WTC11 (cell line): ENCODE data around the gene SKAP1. TPM values are rescaled to one million over a fixed set of nuclear protein-coding genes. Genes with fewer than 3 reads are reported as not detected.

ENCODE experiments used
- ATAC-seq: fragments of 200-7000 bp; cut with Tn5 transposase; 2 replicates; pipeline ENCODE4 v1.10.0; 2021; ENCODE audit warnings: mild to moderate bottlenecking, moderate library complexity
- CTCF ChIA-PET: fragments of 300-600 bp; sonication (Branson Sonifier 250); formaldehyde crosslinking; loops from one replicate; lab custom pipeline; 2021; ENCODE audit warnings: antibody characterized with exemption; lab: Charles Lee
- POLR2A ChIA-PET: fragments of 350-600 bp; sonication (Branson Sonifier 250); formaldehyde crosslinking; loops from one replicate; lab custom pipeline; 2021; ENCODE audit warnings: antibody characterized with exemption; lab: Charles Lee
- DNase-seq: peaks from one replicate; pipeline ENCODE4 v3.0.0; 2021; ENCODE audit warnings: low spot score
- H3K27ac Mint-ChIP-seq: 2 replicates; pipeline ENCODE4 v1.8.0; 2021; ENCODE audit warnings: mixed read lengths
- H3K27me3 Mint-ChIP-seq: 2 replicates; pipeline ENCODE4 v1.8.0; 2021; ENCODE audit warnings: low read depth, mild to moderate bottlenecking, moderate library complexity, mixed read lengths
- H3K36me3 Mint-ChIP-seq: 2 replicates; pipeline ENCODE4 v1.8.0; 2021; ENCODE audit warnings: mixed read lengths
- H3K4me1 Mint-ChIP-seq: 2 replicates; pipeline ENCODE4 v1.8.0; 2022; ENCODE audit warnings: mixed read lengths
- H3K4me3 Mint-ChIP-seq: 2 replicates; pipeline ENCODE4 v1.8.0; 2021; ENCODE audit warnings: mild to moderate bottlenecking, moderate library complexity, mixed read lengths
- H3K9me3 Mint-ChIP-seq: 2 replicates; pipeline ENCODE4 v1.8.0; 2021; ENCODE audit warnings: mixed read lengths
- ESRRA ChIP-seq: sonication (generic); formaldehyde crosslinking; IDR thresholded peaks from 2 replicates; pipeline ENCODE4 v1.8.1; 2022; ENCODE audit warnings: mild to moderate bottlenecking, missing genetic modification reagents, borderline replicate concordance
- FOXK1 ChIP-seq: sonication (generic); formaldehyde crosslinking; IDR thresholded peaks from 2 replicates; pipeline ENCODE4 v1.8.0; 2022; ENCODE audit warnings: mild to moderate bottlenecking, moderate library complexity, missing genetic modification reagents
- GABPB1 ChIP-seq: sonication (generic); formaldehyde crosslinking; IDR thresholded peaks from 2 replicates; pipeline ENCODE4 v1.8.1; 2023; ENCODE audit warnings: mild to moderate bottlenecking, missing genetic modification reagents
- NFYB ChIP-seq: sonication (generic); formaldehyde crosslinking; conservative IDR thresholded peaks from 2 replicates; pipeline ENCODE4 v1.8.0; 2022; ENCODE audit warnings: low read depth, missing genetic modification reagents
- OVOL2 ChIP-seq: fragments of 250-450 bp; sonication (Bioruptor Pico); IDR thresholded peaks from 2 replicates; pipeline ENCODE4 v1.9.0; 2021; ENCODE audit warnings: mild to moderate bottlenecking, borderline replicate concordance
- SP1 ChIP-seq: sonication (generic); formaldehyde crosslinking; conservative IDR thresholded peaks from 2 replicates; pipeline ENCODE4 v1.8.1; 2022; ENCODE audit warnings: missing genetic modification reagents
- TEAD1 ChIP-seq: sonication (generic); formaldehyde crosslinking; IDR thresholded peaks from 2 replicates; pipeline ENCODE4 v1.8.0; 2022; ENCODE audit warnings: mild to moderate bottlenecking, missing genetic modification reagents
- ZNF232 ChIP-seq: sonication (generic); formaldehyde crosslinking; IDR thresholded peaks from 2 replicates; pipeline ENCODE4 v1.8.0; 2022; ENCODE audit warnings: mild to moderate bottlenecking, missing genetic modification reagents
- ZNF396 ChIP-seq: fragments of 250-450 bp; sonication (Bioruptor Pico); IDR thresholded peaks from 2 replicates; pipeline ENCODE4 v1.8.0; 2021; ENCODE audit warnings: mild to moderate bottlenecking, moderate library complexity, borderline replicate concordance
- total RNA-seq: library from RNA; stranded (reverse); gene quantifications from 3 replicates; pipeline ENCODE4 v1.2.3, GENCODE V29; 2021
- TF ChIP-seq, protein P1 (sequence below): sonication (generic); formaldehyde crosslinking; IDR thresholded peaks from 2 replicates; pipeline ENCODE4 v1.8.1; 2023; ENCODE audit warnings: mild to moderate bottlenecking, missing genetic modification reagents
- TF ChIP-seq, protein P2 (sequence below): sonication (generic); formaldehyde crosslinking; IDR thresholded peaks from 2 replicates; pipeline ENCODE4 v1.8.0; 2023; ENCODE audit warnings: missing genetic modification reagents, mild to moderate bottlenecking, borderline replicate concordance
- TF ChIP-seq, protein P3 (sequence below): sonication (generic); formaldehyde crosslinking; conservative IDR thresholded peaks from 2 replicates; pipeline ENCODE4 v1.8.1; 2023; ENCODE audit warnings: mild to moderate bottlenecking, low read depth, missing genetic modification reagents, moderate library complexity
- TF ChIP-seq, protein P4 (sequence below): sonication (generic); formaldehyde crosslinking; IDR thresholded peaks from 2 replicates; pipeline ENCODE4 v1.8.1; 2023; ENCODE audit warnings: mild to moderate bottlenecking, moderate library complexity, missing genetic modification reagents
- TF ChIP-seq, protein P5 (sequence below): fragments of 250-450 bp; sonication (Bioruptor Pico); IDR thresholded peaks from 2 replicates; pipeline ENCODE4 v1.9.0; 2021; ENCODE audit warnings: mild to moderate bottlenecking, borderline replicate concordance
- TF ChIP-seq, protein P6 (sequence below): sonication (generic); formaldehyde crosslinking; IDR thresholded peaks from 2 replicates; pipeline ENCODE4 v1.8.1; 2022; ENCODE audit warnings: low read depth, mild to moderate bottlenecking, moderate library complexity, missing genetic modification reagents, borderline replicate concordance
- TF ChIP-seq, protein P7 (sequence below): sonication (generic); formaldehyde crosslinking; IDR thresholded peaks from 2 replicates; pipeline ENCODE4 v1.8.0; 2022; ENCODE audit warnings: mild to moderate bottlenecking, missing genetic modification reagents
- TF ChIP-seq, protein P8 (sequence below): fragments of 250-450 bp; sonication (Bioruptor Pico); IDR thresholded peaks from 2 replicates; pipeline ENCODE4 v1.9.0; 2021; ENCODE audit warnings: mild to moderate bottlenecking

SKAP1 gene
- total RNA-seq, 1 experiment from 2014 or later, result not detected

DNA sequence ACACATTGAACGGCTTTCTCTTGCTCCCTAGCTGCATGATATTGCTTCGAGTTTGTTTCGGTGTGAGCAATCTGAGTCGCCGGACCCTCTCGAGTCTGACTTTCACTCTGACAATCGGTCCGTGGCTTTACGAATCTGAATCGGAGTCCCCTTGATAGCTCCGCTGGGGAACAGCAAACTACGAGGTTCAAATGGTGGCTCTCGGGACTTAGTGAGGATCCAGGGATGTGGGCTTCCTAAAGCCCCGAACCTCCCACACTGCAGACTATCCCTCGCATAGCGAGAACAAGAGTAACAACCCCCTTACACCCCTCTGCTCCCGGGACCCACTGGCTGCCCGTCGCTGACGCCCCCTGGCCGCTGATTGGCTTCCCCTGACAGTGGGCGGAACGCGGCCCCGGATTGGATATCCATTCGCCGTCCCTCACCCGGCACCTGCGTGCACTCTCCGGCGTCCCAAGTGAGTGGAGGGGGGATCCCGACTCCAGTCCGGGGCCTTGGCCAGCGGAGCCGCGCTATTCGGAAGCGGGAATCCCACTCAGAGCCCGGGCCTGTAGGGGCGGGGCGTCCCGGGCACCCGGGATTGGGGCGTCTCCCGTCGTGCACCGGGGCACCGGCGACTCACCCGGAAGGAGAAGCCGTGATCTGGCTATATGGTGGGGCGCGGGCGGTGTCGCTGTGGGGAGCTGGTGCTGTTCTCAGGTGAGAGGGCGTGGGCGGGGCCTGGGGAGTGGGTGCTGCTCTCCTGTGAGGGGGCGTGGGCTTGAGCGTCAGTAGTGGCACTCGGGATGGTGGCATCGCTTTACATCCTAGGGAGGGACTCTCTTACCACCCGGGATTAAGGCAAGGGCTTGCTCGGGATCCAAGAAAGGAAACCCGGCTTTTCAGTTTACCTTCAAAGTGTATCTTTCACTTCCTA, 322.6 kb downstream of the SKAP1 start, which contains the start of gene SNX11:
TSS of gene SNX11 (plus strand) at position 630 of the 919 bp plus-strand sequence. CDS start 4,278 bp downstream, outside the sequence.
- Mint-ChIP-seq H3K4me1 (peaks cover 11% of the 10 kb centered on the region), H3K4me3 (peak within 1 kb of the TSS; percentile 89), H3K36me3 (peaks cover 10% of the 10 kb centered on the region), H3K27ac (peak within 1 kb of the TSS; percentile 83), H3K9me3 (peaks cover 10% of the 10 kb centered on the region), H3K27me3 (peaks cover 8% of the 10 kb centered on the region; the same call in 1 of the 2 replicates)
- CTCF ChIA-PET, result interaction anchor here (1.0 to 2.6 kb wide), 10 partner anchors 10 to 529 kb away, joined by 3 to 16 read pairs (median 6); no protein-coding TSS in a partner anchor
- ATAC-seq, result peak; percentile 96
- peak; percentile 97 for DNase-seq
- POLR2A ChIA-PET, result interaction anchor here (1.5 to 3.1 kb wide), 2 partner anchors 53 to 59 kb away, joined by 5 to 20 read pairs; partner anchors contain the start of gene NFE2L1
- TF ChIP-seq ZNF396 (CRISPR knock-in tag) (no peak), ESRRA (0 out of 2 replicates have a peak, but pooled peaks have one; percentile 40), OVOL2 (CRISPR knock-in tag) (no peak), SP1 (CRISPR knock-in tag) (peak; percentile 92), ZNF232 (peak; percentile 52; the same call in 1 of the 2 replicates), TEAD1 (CRISPR knock-in tag) (peak; percentile 40; the same call in 1 of the 2 replicates), GABPB1 (CRISPR knock-in tag) (peak; percentile 79), NFYB (CRISPR knock-in tag) (peak; percentile 94), FOXK1 (CRISPR knock-in tag) (peak; percentile 46; the same call in 1 of the 2 replicates)
- TF ChIP-seq, protein P1, sequence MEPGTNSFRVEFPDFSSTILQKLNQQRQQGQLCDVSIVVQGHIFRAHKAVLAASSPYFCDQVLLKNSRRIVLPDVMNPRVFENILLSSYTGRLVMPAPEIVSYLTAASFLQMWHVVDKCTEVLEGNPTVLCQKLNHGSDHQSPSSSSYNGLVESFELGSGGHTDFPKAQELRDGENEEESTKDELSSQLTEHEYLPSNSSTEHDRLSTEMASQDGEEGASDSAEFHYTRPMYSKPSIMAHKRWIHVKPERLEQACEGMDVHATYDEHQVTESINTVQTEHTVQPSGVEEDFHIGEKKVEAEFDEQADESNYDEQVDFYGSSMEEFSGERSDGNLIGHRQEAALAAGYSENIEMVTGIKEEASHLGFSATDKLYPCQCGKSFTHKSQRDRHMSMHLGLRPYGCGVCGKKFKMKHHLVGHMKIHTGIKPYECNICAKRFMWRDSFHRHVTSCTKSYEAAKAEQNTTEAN (CRISPR knock-in tag), result peak; percentile 35; the same call in 1 of the 2 replicates
- TF ChIP-seq, protein P2, sequence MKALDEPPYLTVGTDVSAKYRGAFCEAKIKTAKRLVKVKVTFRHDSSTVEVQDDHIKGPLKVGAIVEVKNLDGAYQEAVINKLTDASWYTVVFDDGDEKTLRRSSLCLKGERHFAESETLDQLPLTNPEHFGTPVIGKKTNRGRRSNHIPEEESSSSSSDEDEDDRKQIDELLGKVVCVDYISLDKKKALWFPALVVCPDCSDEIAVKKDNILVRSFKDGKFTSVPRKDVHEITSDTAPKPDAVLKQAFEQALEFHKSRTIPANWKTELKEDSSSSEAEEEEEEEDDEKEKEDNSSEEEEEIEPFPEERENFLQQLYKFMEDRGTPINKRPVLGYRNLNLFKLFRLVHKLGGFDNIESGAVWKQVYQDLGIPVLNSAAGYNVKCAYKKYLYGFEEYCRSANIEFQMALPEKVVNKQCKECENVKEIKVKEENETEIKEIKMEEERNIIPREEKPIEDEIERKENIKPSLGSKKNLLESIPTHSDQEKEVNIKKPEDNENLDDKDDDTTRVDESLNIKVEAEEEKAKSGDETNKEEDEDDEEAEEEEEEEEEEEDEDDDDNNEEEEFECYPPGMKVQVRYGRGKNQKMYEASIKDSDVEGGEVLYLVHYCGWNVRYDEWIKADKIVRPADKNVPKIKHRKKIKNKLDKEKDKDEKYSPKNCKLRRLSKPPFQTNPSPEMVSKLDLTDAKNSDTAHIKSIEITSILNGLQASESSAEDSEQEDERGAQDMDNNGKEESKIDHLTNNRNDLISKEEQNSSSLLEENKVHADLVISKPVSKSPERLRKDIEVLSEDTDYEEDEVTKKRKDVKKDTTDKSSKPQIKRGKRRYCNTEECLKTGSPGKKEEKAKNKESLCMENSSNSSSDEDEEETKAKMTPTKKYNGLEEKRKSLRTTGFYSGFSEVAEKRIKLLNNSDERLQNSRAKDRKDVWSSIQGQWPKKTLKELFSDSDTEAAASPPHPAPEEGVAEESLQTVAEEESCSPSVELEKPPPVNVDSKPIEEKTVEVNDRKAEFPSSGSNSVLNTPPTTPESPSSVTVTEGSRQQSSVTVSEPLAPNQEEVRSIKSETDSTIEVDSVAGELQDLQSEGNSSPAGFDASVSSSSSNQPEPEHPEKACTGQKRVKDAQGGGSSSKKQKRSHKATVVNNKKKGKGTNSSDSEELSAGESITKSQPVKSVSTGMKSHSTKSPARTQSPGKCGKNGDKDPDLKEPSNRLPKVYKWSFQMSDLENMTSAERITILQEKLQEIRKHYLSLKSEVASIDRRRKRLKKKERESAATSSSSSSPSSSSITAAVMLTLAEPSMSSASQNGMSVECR (CRISPR knock-in tag), result peak; percentile 57; the same call in 1 of the 2 replicates
- TF ChIP-seq, protein P3, sequence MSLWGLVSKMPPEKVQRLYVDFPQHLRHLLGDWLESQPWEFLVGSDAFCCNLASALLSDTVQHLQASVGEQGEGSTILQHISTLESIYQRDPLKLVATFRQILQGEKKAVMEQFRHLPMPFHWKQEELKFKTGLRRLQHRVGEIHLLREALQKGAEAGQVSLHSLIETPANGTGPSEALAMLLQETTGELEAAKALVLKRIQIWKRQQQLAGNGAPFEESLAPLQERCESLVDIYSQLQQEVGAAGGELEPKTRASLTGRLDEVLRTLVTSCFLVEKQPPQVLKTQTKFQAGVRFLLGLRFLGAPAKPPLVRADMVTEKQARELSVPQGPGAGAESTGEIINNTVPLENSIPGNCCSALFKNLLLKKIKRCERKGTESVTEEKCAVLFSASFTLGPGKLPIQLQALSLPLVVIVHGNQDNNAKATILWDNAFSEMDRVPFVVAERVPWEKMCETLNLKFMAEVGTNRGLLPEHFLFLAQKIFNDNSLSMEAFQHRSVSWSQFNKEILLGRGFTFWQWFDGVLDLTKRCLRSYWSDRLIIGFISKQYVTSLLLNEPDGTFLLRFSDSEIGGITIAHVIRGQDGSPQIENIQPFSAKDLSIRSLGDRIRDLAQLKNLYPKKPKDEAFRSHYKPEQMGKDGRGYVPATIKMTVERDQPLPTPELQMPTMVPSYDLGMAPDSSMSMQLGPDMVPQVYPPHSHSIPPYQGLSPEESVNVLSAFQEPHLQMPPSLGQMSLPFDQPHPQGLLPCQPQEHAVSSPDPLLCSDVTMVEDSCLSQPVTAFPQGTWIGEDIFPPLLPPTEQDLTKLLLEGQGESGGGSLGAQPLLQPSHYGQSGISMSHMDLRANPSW (CRISPR knock-in tag), result no peak
- TF ChIP-seq, protein P4, sequence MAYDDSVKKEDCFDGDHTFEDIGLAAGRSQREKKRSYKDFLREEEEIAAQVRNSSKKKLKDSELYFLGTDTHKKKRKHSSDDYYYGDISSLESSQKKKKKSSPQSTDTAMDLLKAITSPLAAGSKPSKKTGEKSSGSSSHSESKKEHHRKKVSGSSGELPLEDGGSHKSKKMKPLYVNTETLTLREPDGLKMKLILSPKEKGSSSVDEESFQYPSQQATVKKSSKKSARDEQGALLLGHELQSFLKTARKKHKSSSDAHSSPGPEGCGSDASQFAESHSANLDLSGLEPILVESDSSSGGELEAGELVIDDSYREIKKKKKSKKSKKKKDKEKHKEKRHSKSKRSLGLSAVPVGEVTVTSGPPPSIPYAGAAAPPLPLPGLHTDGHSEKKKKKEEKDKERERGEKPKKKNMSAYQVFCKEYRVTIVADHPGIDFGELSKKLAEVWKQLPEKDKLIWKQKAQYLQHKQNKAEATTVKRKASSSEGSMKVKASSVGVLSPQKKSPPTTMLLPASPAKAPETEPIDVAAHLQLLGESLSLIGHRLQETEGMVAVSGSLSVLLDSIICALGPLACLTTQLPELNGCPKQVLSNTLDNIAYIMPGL (CRISPR knock-in tag), result peak; percentile 46; the same call in 1 of the 2 replicates
- TF ChIP-seq, protein P5, sequence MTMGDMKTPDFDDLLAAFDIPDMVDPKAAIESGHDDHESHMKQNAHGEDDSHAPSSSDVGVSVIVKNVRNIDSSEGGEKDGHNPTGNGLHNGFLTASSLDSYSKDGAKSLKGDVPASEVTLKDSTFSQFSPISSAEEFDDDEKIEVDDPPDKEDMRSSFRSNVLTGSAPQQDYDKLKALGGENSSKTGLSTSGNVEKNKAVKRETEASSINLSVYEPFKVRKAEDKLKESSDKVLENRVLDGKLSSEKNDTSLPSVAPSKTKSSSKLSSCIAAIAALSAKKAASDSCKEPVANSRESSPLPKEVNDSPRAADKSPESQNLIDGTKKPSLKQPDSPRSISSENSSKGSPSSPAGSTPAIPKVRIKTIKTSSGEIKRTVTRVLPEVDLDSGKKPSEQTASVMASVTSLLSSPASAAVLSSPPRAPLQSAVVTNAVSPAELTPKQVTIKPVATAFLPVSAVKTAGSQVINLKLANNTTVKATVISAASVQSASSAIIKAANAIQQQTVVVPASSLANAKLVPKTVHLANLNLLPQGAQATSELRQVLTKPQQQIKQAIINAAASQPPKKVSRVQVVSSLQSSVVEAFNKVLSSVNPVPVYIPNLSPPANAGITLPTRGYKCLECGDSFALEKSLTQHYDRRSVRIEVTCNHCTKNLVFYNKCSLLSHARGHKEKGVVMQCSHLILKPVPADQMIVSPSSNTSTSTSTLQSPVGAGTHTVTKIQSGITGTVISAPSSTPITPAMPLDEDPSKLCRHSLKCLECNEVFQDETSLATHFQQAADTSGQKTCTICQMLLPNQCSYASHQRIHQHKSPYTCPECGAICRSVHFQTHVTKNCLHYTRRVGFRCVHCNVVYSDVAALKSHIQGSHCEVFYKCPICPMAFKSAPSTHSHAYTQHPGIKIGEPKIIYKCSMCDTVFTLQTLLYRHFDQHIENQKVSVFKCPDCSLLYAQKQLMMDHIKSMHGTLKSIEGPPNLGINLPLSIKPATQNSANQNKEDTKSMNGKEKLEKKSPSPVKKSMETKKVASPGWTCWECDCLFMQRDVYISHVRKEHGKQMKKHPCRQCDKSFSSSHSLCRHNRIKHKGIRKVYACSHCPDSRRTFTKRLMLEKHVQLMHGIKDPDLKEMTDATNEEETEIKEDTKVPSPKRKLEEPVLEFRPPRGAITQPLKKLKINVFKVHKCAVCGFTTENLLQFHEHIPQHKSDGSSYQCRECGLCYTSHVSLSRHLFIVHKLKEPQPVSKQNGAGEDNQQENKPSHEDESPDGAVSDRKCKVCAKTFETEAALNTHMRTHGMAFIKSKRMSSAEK (CRISPR knock-in tag), result no peak
- TF ChIP-seq, protein P6, sequence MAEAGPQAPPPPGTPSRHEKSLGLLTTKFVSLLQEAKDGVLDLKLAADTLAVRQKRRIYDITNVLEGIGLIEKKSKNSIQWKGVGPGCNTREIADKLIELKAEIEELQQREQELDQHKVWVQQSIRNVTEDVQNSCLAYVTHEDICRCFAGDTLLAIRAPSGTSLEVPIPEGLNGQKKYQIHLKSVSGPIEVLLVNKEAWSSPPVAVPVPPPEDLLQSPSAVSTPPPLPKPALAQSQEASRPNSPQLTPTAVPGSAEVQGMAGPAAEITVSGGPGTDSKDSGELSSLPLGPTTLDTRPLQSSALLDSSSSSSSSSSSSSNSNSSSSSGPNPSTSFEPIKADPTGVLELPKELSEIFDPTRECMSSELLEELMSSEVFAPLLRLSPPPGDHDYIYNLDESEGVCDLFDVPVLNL (CRISPR knock-in tag), result no peak
- TF ChIP-seq, protein P7, sequence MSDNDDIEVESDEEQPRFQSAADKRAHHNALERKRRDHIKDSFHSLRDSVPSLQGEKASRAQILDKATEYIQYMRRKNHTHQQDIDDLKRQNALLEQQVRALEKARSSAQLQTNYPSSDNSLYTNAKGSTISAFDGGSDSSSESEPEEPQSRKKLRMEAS, result peak; percentile 78
- TF ChIP-seq, protein P8, sequence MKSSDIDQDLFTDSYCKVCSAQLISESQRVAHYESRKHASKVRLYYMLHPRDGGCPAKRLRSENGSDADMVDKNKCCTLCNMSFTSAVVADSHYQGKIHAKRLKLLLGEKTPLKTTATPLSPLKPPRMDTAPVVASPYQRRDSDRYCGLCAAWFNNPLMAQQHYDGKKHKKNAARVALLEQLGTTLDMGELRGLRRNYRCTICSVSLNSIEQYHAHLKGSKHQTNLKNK (CRISPR knock-in tag), result no peak
